Liver (tissue), 9 donors: ENCODE measurements around the gene SLC18A3. TPM values are rescaled to one million over a fixed set of nuclear protein-coding genes. Genes with fewer than 3 reads are reported as not detected.

ENCODE experiments used
- DNase-seq: peaks from one replicate; pipeline ENCODE4 v3.0.0-alpha.2; 2017; ENCODE audit warnings: low spot score
- H3K27ac ChIP-seq, 2 donors: one replicate each; pipeline ENCODE4 v1.7.0; 2013; ENCODE audit warnings: inconsistent platforms in 2 of 2, low read length in 2 of 2, control low read depth in 1 of 2, low read depth in 1 of 2, mild to moderate bottlenecking in 1 of 2
- H3K27me3 ChIP-seq, 4 donors: one replicate each; pipeline versions ENCODE4 v1.6.1 to v1.7.0; 2013; ENCODE audit warnings: low read length in 3 of 4, inconsistent platforms in 1 of 4, mild to moderate bottlenecking in 1 of 4, moderate library complexity in 1 of 4; ENCODE audit not compliant: control insufficient read depth in 4 of 4, insufficient read depth in 4 of 4
- H3K36me3 ChIP-seq, 4 donors: one replicate each; pipeline versions ENCODE4 v1.6.1 to v1.7.0; 2013; ENCODE audit warnings: low read length in 3 of 4, mild to moderate bottlenecking in 3 of 4, low read depth in 1 of 4, moderate library complexity in 1 of 4; ENCODE audit not compliant: control insufficient read depth in 4 of 4, insufficient read depth in 3 of 4
- H3K4me1 ChIP-seq, 4 donors: one replicate each; pipeline versions ENCODE4 v1.6.1 to v1.7.0; 2013; ENCODE audit warnings: low read length in 3 of 4, mild to moderate bottlenecking in 3 of 4, moderate library complexity in 1 of 4; ENCODE audit not compliant: control insufficient read depth in 4 of 4, insufficient read depth in 4 of 4
- H3K4me3 ChIP-seq, 3 donors: one replicate each; pipeline versions ENCODE4 v1.6.1 to v1.7.0; 2013; ENCODE audit warnings: low read length in 3 of 3, control low read depth in 1 of 3, low read depth in 1 of 3, mild to moderate bottlenecking in 1 of 3
- H3K9ac ChIP-seq, 2 donors: one replicate each; pipeline ENCODE4 v1.7.0; 2013; ENCODE audit warnings: low read length in 2 of 2, mild to moderate bottlenecking in 2 of 2, moderate library complexity in 2 of 2, control low read depth in 1 of 2, low read depth in 1 of 2
- H3K9me3 ChIP-seq, 4 donors: one replicate each; pipeline versions ENCODE4 v1.6.1 to v1.7.0; 2013; ENCODE audit warnings: low read length in 3 of 4; ENCODE audit not compliant: control insufficient read depth in 4 of 4
- ATF3 ChIP-seq: IDR thresholded peaks from 2 replicates; pipeline ENCODE4 v1.6.1; 2016; ENCODE audit warnings: antibody characterized with exemption
- CTCF ChIP-seq: fragments of 150-350 bp; IDR thresholded peaks from 2 replicates; pipeline ENCODE4 v1.5.1; 2017; ENCODE audit warnings: improper control_type of control experiment, low read depth, low read length; ENCODE audit not compliant: missing input control
- EGR1 ChIP-seq, 2 donors: IDR thresholded peaks; 2 replicates each; pipeline ENCODE4 v1.6.1; 2016 to 2018; ENCODE audit warnings: antibody characterized with exemption in 2 of 2, low read depth in 2 of 2
- FOXA1 ChIP-seq: IDR thresholded peaks from 2 replicates; pipeline ENCODE4 v1.6.1; 2016; ENCODE audit warnings: antibody characterized with exemption
- FOXA2 ChIP-seq: IDR thresholded peaks from 2 replicates; pipeline ENCODE4 v1.6.1; 2016; ENCODE audit warnings: antibody characterized with exemption
- GABPA ChIP-seq, 2 donors: IDR thresholded peaks in 1 of 2; conservative IDR thresholded peaks in 1 of 2; 2 replicates each; pipeline ENCODE4 v1.6.1; 2016; ENCODE audit warnings: antibody characterized with exemption in 2 of 2, mild to moderate bottlenecking in 1 of 2, moderate library complexity in 1 of 2
- HNF4A ChIP-seq, 2 donors: conservative IDR thresholded peaks; 2 replicates each; pipeline ENCODE4 v1.6.1; 2016; ENCODE audit warnings: antibody characterized with exemption in 2 of 2, mild to moderate bottlenecking in 2 of 2
- HNF4G ChIP-seq: IDR thresholded peaks from 2 replicates; pipeline ENCODE4 v1.6.1; 2016; ENCODE audit warnings: antibody characterized with exemption
- JUND ChIP-seq, 2 donors: IDR thresholded peaks; 2 replicates each; pipeline ENCODE4 v1.6.1; 2016; ENCODE audit warnings: antibody characterized with exemption in 2 of 2
- MAX ChIP-seq: IDR thresholded peaks from 2 replicates; pipeline ENCODE4 v1.6.1; 2016; ENCODE audit warnings: antibody characterized with exemption
- NR2F2 ChIP-seq: IDR thresholded peaks from 2 replicates; pipeline ENCODE4 v1.6.1; 2016; ENCODE audit warnings: antibody characterized with exemption
- RAD21 ChIP-seq, 2 donors: IDR thresholded peaks; 2 replicates each; pipeline ENCODE4 v1.6.1; 2016; ENCODE audit warnings: antibody characterized with exemption in 2 of 2, mild to moderate bottlenecking in 2 of 2
- REST ChIP-seq: IDR thresholded peaks from 2 replicates; pipeline ENCODE4 v1.6.1; 2016; ENCODE audit warnings: antibody characterized with exemption, mild to moderate bottlenecking
- RXRA ChIP-seq, 2 donors: IDR thresholded peaks; 2 replicates each; pipeline ENCODE4 v1.6.1; 2017 to 2018; ENCODE audit warnings: antibody characterized with exemption in 2 of 2, mild to moderate bottlenecking in 1 of 2
- SP1 ChIP-seq: IDR thresholded peaks from 2 replicates; pipeline ENCODE4 v1.6.1; 2018; ENCODE audit warnings: antibody characterized with exemption, mild to moderate bottlenecking
- TAF1 ChIP-seq: conservative IDR thresholded peaks from 2 replicates; pipeline ENCODE4 v1.6.1; 2016; ENCODE audit warnings: antibody characterized with exemption, mild to moderate bottlenecking
- YY1 ChIP-seq: IDR thresholded peaks from 2 replicates; pipeline ENCODE4 v1.6.1; 2016; ENCODE audit warnings: antibody characterized with exemption, mild to moderate bottlenecking
- ZBTB33 ChIP-seq: IDR thresholded peaks from 2 replicates; pipeline ENCODE4 v1.6.1; 2016; ENCODE audit warnings: antibody characterized with exemption
- WGBS: extraction: QIAGEN DNeasy Blood & Tissue Kit; methylation state at CpG from one replicate; pipeline ENCODE4 v1.1.7; 2013; 5-methylcytosine and 5-hydroxymethylcytosine counted together
- polyA plus RNA-seq, 2 donors: library from polyadenylated mRNA; stranded (reverse) in 1 of 2; unstranded in 1 of 2; fragments of 200-250 nt in 1 of 2; fragments of >200 nt in 1 of 2; fragmentation: Nextera tagmentation in 1 of 2; extraction: Ambion mirVana in 1 of 2; gene quantifications; one replicate each; pipeline versions ENCODE4 v1.2.1 to v1.2.3, GENCODE V29; 2013 to 2015
- total RNA-seq, 2 donors: library from RNA; depleted of rRNA; stranded (reverse); fragments of >200 nt; gene quantifications; one replicate each; pipeline ENCODE4 v1.2.3, GENCODE V29; 2014
- donor health status: healthy.
- donor health status: healthy.
- donor health status: healthy.
- donor health status: healthy.
- donor health status: healthy.

The SLC18A3 gene
- total and polyA plus RNA-seq, 4 donors: not detected

- no peak for DNase-seq
- Histone ChIP-seq H3K9me3 (no peaks in the 10 kb centered on the region), H3K4me1 (no peaks in the 10 kb centered on the region), H3K27ac (no peak overlapping the region), H3K36me3 (no peaks in the 10 kb centered on the region), H3K9ac (no peak overlapping the region), H3K27me3 (no peaks in the 10 kb centered on the region), H3K4me3 (no peak overlapping the region)
- no peak for TF ChIP-seq EGR1 (IDR thresholded peaks at IDR 0.05; ENCODE audit: low read depth in 2 of 2)
- TF ChIP-seq SP1: no peak
- TF ChIP-seq ZBTB33: no peak
- no peak for TF ChIP-seq NR2F2
- 77% methylated on average over 11 of the region's 11 CpGs for WGBS
Observed at GRCh38 chr10:49653273-49653929, 43.3 kb downstream of the SLC18A3 start.

GRCh38 chr10:49654036-49654693 lies 44.1 kb downstream of the SLC18A3 start:
- WGBS: 59% methylated on average over 5 of the region's 5 CpGs
- Histone ChIP-seq H3K36me3 (no peaks in the 10 kb centered on the region), H3K4me1 (no peaks in the 10 kb centered on the region), H3K4me3 (no peak overlapping the region), H3K9ac (no peak overlapping the region), H3K27ac (no peak overlapping the region), H3K9me3 (peaks cover 0 to 2% (median 0%) of the 10 kb centered on the region in 4 donors), H3K27me3 (no peaks in the 10 kb centered on the region)
- TF ChIP-seq HNF4G (no peak), MAX (no peak), TAF1 (no peak), RXRA (IDR thresholded peaks at IDR 0.05) (no peak), EGR1 (IDR thresholded peaks at IDR 0.05; ENCODE audit: low read depth in 2 of 2) (no peak), CTCF (no peak), HNF4A (conservative IDR thresholded peaks at IDR 0.05) (no peak), JUND (IDR thresholded peaks at IDR 0.05) (no peak), FOXA1 (no peak), FOXA2 (no peak), REST (no peak), SP1 (no peak), GABPA (IDR thresholded peaks at IDR 0.05 in 1 of 2, conservative IDR thresholded peaks at IDR 0.05 in 1 of 2) (no peak), NR2F2 (no peak), ZBTB33 (no peak), ATF3 (no peak), RAD21 (IDR thresholded peaks at IDR 0.05) (no peak), YY1 (no peak)
- DNase-seq: no peak
